ENCODE data around the gene CACNG4. TPM values are rescaled to one million over a fixed set of nuclear protein-coding genes. Genes with fewer than 3 reads are reported as not detected.

CACNG4 gene
- total and polyA plus RNA-seq, 2 of the 4 experiments (the other 2 are of a cell fraction): under 0.01 to 0.53 TPM

DNA sequence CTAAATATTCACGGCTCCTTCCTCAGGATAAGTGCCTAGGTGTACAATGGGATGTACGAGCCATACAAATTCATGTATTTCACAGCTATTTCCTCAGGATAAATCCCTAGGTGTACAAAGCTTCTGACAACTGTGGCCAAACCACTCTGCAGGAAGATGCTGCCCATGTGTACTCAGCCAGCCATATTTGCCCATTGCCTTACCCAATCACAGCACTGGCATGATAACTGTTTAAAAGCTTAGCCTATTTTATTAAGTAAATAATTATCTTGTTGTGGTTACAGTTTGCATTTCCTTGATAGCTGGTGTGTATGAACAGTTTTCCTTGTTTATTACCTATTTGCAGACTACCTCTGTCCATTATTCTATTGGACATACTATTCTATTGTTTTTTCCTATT, 115.0 kb downstream of the CACNG4 start:
- Histone ChIP-seq H2BK5ac (ENCODE audit: low read depth, low read length, poor library complexity, severe bottlenecking) (no peak overlapping the region), H4K8ac (ENCODE audit: low read depth in 2 of 2, low read length in 2 of 2) (no peak overlapping the region), H2BK120ac (ENCODE audit: low read depth, low read length) (no peak overlapping the region), H3K9me3 (ENCODE audit: control insufficient read depth, insufficient read depth, low read length) (no peaks in the 10 kb centered on the region), H3K18ac (ENCODE audit: low read depth, low read length) (no peak overlapping the region), H3K4ac (ENCODE audit: low read depth, low read length) (no peak overlapping the region), H3K79me1 (ENCODE audit: low read depth in 1 of 2, low read length in 2 of 2) (peaks cover 6 to 14% of the 10 kb centered on the region in 2 experiments; a peak in 2 of 4 replicates), H2BK20ac (ENCODE audit: low read depth, low read length) (no peak overlapping the region), H3K4me3 (ENCODE audit: insufficient read depth, low read depth, low read length) (no peak overlapping the region), H3K36me3 (ENCODE audit: control insufficient read depth, insufficient read depth, low read length) (peaks cover 11% of the 10 kb centered on the region), H2AK5ac (ENCODE audit: low read depth, low read length) (no peak overlapping the region), H4K5ac (ENCODE audit: low read depth, low read length) (no peak overlapping the region), H2AK9ac (replicated peaks; ENCODE audit: low read depth, low read length, poor library complexity) (no peak overlapping the region), H4K91ac (ENCODE audit: insufficient read depth, low read depth, low read length) (no peak overlapping the region), H2AFZ (replicated peaks; ENCODE audit: low read length, poor library complexity) (no peak overlapping the region), H3K56ac (ENCODE audit: extremely low read depth, insufficient read depth, low read length) (no peak overlapping the region), H4K20me1 (ENCODE audit: insufficient read depth, low read length) (no peaks in the 10 kb centered on the region; the same call in 1 of the 2 replicates), H3K27me3 (ENCODE audit: control insufficient read depth, insufficient read depth, low read length) (no peaks in the 10 kb centered on the region), H2BK15ac (ENCODE audit: low read depth, low read length) (no peak overlapping the region), H3K9me1 (ENCODE audit: insufficient read depth, low read length) (peaks cover 4% of the 10 kb centered on the region; the same call in 1 of the 2 replicates), H3K4me2 (ENCODE audit: low read depth, low read length) (no peak overlapping the region), H3K27ac (ENCODE audit: insufficient read depth, low read length) (no peak overlapping the region), H3K9ac (ENCODE audit: low read depth, low read length) (no peak overlapping the region), H3K14ac (replicated peaks; ENCODE audit: low read depth, low read length) (no peak overlapping the region), H3K23ac (ENCODE audit: low read depth, low read length) (no peak overlapping the region), H3K4me1 (ENCODE audit: control insufficient read depth, insufficient read depth, low read length) (no peaks in the 10 kb centered on the region)
- ChIA-PET CTCF (no interaction called here), POLR2A (ENCODE audit: unreplicated experiment) (no interaction called here)
- intact Hi-C loops (cut with micrococcal nuclease) (no loop called here), dilution Hi-C loops (cut with HindIII; ENCODE audit: low sequenced_read_pairs, unreplicated experiment) (no loop called here), in situ Hi-C loops (cut with MboI; ENCODE audit: low sequenced_read_pairs) (no loop called here)
- DNase-seq (no peak), ATAC-seq (ENCODE audit: low read depth) (no peak)
- no CpG with 5 or more reads among the region's 2 CpGs for WGBS, 2 experiments (ENCODE audit: extremely low coverage in 2 of 2, insufficient read length in 1 of 2)
- TF ChIP-seq BHLHE40 (IDR thresholded peaks at IDR 0.05; ENCODE audit: low read depth, low read length) (no peak), MAZ (IDR thresholded peaks at IDR 0.05; ENCODE audit: borderline replicate concordance, low read depth, low read length) (no peak), RFX5 (IDR thresholded peaks at IDR 0.05; ENCODE audit: low read depth, low read length) (no peak), CEBPB (IDR thresholded peaks at IDR 0.05; ENCODE audit: low read depth, low read length) (no peak), CHD1 (IDR thresholded peaks at IDR 0.05; ENCODE audit: low read depth, low read length) (no peak), MAFK (IDR thresholded peaks at IDR 0.05; ENCODE audit: low read depth, low read length) (no peak), FOS (IDR thresholded peaks at IDR 0.05; ENCODE audit: low read depth, low read length) (no peak), RAD21 (IDR thresholded peaks at IDR 0.05; ENCODE audit: low read length) (no peak), SMC3 (IDR thresholded peaks at IDR 0.05; ENCODE audit: low read depth, low read length) (no peak), RCOR1 (IDR thresholded peaks at IDR 0.05; ENCODE audit: insufficient replicate concordance, low read length) (no peak), MXI1 (IDR thresholded peaks at IDR 0.05; ENCODE audit: borderline replicate concordance, low read depth, low read length) (no peak)
- TF ChIP-seq, protein P1, sequence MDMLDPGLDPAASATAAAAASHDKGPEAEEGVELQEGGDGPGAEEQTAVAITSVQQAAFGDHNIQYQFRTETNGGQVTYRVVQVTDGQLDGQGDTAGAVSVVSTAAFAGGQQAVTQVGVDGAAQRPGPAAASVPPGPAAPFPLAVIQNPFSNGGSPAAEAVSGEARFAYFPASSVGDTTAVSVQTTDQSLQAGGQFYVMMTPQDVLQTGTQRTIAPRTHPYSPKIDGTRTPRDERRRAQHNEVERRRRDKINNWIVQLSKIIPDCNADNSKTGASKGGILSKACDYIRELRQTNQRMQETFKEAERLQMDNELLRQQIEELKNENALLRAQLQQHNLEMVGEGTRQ (IDR thresholded peaks at IDR 0.05; ENCODE audit: low read depth, low read length): no peak
- TF ChIP-seq, protein P2, sequence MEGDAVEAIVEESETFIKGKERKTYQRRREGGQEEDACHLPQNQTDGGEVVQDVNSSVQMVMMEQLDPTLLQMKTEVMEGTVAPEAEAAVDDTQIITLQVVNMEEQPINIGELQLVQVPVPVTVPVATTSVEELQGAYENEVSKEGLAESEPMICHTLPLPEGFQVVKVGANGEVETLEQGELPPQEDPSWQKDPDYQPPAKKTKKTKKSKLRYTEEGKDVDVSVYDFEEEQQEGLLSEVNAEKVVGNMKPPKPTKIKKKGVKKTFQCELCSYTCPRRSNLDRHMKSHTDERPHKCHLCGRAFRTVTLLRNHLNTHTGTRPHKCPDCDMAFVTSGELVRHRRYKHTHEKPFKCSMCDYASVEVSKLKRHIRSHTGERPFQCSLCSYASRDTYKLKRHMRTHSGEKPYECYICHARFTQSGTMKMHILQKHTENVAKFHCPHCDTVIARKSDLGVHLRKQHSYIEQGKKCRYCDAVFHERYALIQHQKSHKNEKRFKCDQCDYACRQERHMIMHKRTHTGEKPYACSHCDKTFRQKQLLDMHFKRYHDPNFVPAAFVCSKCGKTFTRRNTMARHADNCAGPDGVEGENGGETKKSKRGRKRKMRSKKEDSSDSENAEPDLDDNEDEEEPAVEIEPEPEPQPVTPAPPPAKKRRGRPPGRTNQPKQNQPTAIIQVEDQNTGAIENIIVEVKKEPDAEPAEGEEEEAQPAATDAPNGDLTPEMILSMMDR (conservative IDR thresholded peaks at IDR 0.05; ENCODE audit: low read depth, low read length): no peak
- BruUV-seq (replicated peaks): no TSS peak

Data from IMR-90 (cell line).